WTC11 (cell line): ENCODE measurements around the gene ATP2A3. TPM values are rescaled to one million over a fixed set of nuclear protein-coding genes. Genes with fewer than 3 reads are reported as not detected.

Experiments used
- ATF1 ChIP-seq: sonication (generic); formaldehyde crosslinking; IDR thresholded peaks from 2 replicates; pipeline ENCODE4 v1.8.1; 2023; ENCODE audit warnings: mild to moderate bottlenecking, moderate library complexity, missing genetic modification reagents
- ATF2 ChIP-seq: sonication (generic); formaldehyde crosslinking; IDR thresholded peaks from 2 replicates; pipeline ENCODE4 v1.8.1; 2022; ENCODE audit warnings: low read depth, missing genetic modification reagents, borderline replicate concordance
- E2F5 ChIP-seq: sonication (generic); formaldehyde crosslinking; IDR thresholded peaks from 2 replicates; pipeline ENCODE4 v1.8.1; 2022; ENCODE audit warnings: mild to moderate bottlenecking, moderate library complexity, missing genetic modification reagents
- ELF4 ChIP-seq: sonication (generic); formaldehyde crosslinking; IDR thresholded peaks from 2 replicates; pipeline ENCODE4 v1.8.1; 2022; ENCODE audit warnings: low read depth, mild to moderate bottlenecking, moderate library complexity, missing genetic modification reagents
- ERG ChIP-seq: fragments of 250-450 bp; sonication (Bioruptor Pico); IDR thresholded peaks from 2 replicates; pipeline ENCODE4 v1.8.0; 2021; ENCODE audit warnings: mild to moderate bottlenecking
- ESRRA ChIP-seq: sonication (generic); formaldehyde crosslinking; IDR thresholded peaks from 2 replicates; pipeline ENCODE4 v1.8.1; 2022; ENCODE audit warnings: mild to moderate bottlenecking, missing genetic modification reagents, borderline replicate concordance
- ETV6 ChIP-seq: sonication (generic); formaldehyde crosslinking; IDR thresholded peaks from 2 replicates; pipeline ENCODE4 v1.8.1; 2022; ENCODE audit warnings: mild to moderate bottlenecking, missing genetic modification reagents
- FOXJ3 ChIP-seq: sonication (generic); formaldehyde crosslinking; IDR thresholded peaks from 2 replicates; pipeline ENCODE4 v1.9.0; 2021; ENCODE audit warnings: missing genetic modification reagents, mild to moderate bottlenecking, borderline replicate concordance
- GABPB1 ChIP-seq: sonication (generic); formaldehyde crosslinking; IDR thresholded peaks from 2 replicates; pipeline ENCODE4 v1.8.1; 2023; ENCODE audit warnings: mild to moderate bottlenecking, missing genetic modification reagents
- GTF2I ChIP-seq: fragments of 250-450 bp; sonication (Bioruptor Pico); conservative IDR thresholded peaks from 2 replicates; pipeline ENCODE4 v1.4.0; 2021; ENCODE audit warnings: mild to moderate bottlenecking
- KAT7 ChIP-seq: sonication (generic); formaldehyde crosslinking; IDR thresholded peaks from 2 replicates; pipeline ENCODE4 v1.8.1; 2023; ENCODE audit warnings: missing genetic modification reagents, mild to moderate bottlenecking, borderline replicate concordance
- NFE2L1 ChIP-seq: sonication (generic); formaldehyde crosslinking; IDR thresholded peaks from 2 replicates; pipeline ENCODE4 v1.8.1; 2023; ENCODE audit warnings: missing genetic modification reagents
- PREB ChIP-seq: sonication (generic); formaldehyde crosslinking; IDR thresholded peaks from 2 replicates; pipeline ENCODE4 v1.8.1; 2022; ENCODE audit warnings: mild to moderate bottlenecking, missing genetic modification reagents, moderate library complexity, borderline replicate concordance
- SP1 ChIP-seq: sonication (generic); formaldehyde crosslinking; conservative IDR thresholded peaks from 2 replicates; pipeline ENCODE4 v1.8.1; 2022; ENCODE audit warnings: missing genetic modification reagents
- TEAD4 ChIP-seq: sonication (generic); formaldehyde crosslinking; IDR thresholded peaks from 2 replicates; pipeline ENCODE4 v1.8.0; 2022; ENCODE audit warnings: mild to moderate bottlenecking, missing genetic modification reagents
- USF1 ChIP-seq: sonication (generic); formaldehyde crosslinking; IDR thresholded peaks from 2 replicates; pipeline ENCODE4 v1.8.0; 2022; ENCODE audit warnings: mild to moderate bottlenecking, missing genetic modification reagents
- ZBTB43 ChIP-seq: sonication (generic); formaldehyde crosslinking; IDR thresholded peaks from 2 replicates; pipeline ENCODE4 v1.8.1; 2023; ENCODE audit warnings: mild to moderate bottlenecking, missing genetic modification reagents
- ZNF396 ChIP-seq: fragments of 250-450 bp; sonication (Bioruptor Pico); IDR thresholded peaks from 2 replicates; pipeline ENCODE4 v1.8.0; 2021; ENCODE audit warnings: mild to moderate bottlenecking, moderate library complexity, borderline replicate concordance
- ZNF416 ChIP-seq: fragments of 250-450 bp; sonication (Bioruptor Pico); IDR thresholded peaks from 2 replicates; pipeline ENCODE4 v1.9.0; 2021; ENCODE audit warnings: mild to moderate bottlenecking, inconsistent platforms
- total RNA-seq: library from RNA; stranded (reverse); gene quantifications from 3 replicates; pipeline ENCODE4 v1.2.3, GENCODE V29; 2021
- TF ChIP-seq, protein P1 (sequence below): fragments of 250-450 bp; sonication (Bioruptor Pico); IDR thresholded peaks from 2 replicates; pipeline ENCODE4 v2.1.2; 2022; ENCODE audit warnings: mild to moderate bottlenecking, moderate library complexity
- TF ChIP-seq, protein P2 (sequence below): sonication (generic); formaldehyde crosslinking; IDR thresholded peaks from 2 replicates; pipeline ENCODE4 v1.8.0; 2022; ENCODE audit warnings: mild to moderate bottlenecking, missing genetic modification reagents
- TF ChIP-seq, protein P3 (sequence below): sonication (generic); formaldehyde crosslinking; IDR thresholded peaks from 2 replicates; pipeline ENCODE4 v1.8.0; 2023; ENCODE audit warnings: mild to moderate bottlenecking, missing genetic modification reagents
- TF ChIP-seq, protein P4 (sequence below): sonication (generic); formaldehyde crosslinking; IDR thresholded peaks from 2 replicates; pipeline ENCODE4 v1.8.1; 2023; ENCODE audit warnings: mild to moderate bottlenecking, missing genetic modification reagents
- TF ChIP-seq, protein P5 (sequence below): sonication (generic); formaldehyde crosslinking; IDR thresholded peaks from 2 replicates; pipeline ENCODE4 v1.8.0; 2023; ENCODE audit warnings: missing genetic modification reagents

ATP2A3 gene
- total RNA-seq, 1 experiment from 2014 or later, result 37.8 TPM

GRCh38 chr17:4004517-4005295 lies 40.5 kb upstream of the ATP2A3 start (continued):
- TF ChIP-seq, protein P1, sequence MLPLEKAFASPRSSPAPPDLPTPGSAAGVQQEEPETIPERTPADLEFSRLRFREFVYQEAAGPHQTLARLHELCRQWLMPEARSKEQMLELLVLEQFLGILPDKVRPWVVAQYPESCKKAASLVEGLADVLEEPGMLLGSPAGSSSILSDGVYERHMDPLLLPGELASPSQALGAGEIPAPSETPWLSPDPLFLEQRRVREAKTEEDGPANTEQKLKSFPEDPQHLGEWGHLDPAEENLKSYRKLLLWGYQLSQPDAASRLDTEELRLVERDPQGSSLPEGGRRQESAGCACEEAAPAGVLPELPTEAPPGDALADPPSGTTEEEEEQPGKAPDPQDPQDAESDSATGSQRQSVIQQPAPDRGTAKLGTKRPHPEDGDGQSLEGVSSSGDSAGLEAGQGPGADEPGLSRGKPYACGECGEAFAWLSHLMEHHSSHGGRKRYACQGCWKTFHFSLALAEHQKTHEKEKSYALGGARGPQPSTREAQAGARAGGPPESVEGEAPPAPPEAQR (CRISPR knock-in tag), result no peak
- TF ChIP-seq SP1 (peak; percentile 57; the same call in 1 of the 2 replicates), ERG (CRISPR knock-in tag) (no peak), ZNF416 (CRISPR knock-in tag) (no peak), E2F5 (peak; percentile 67; the same call in 1 of the 2 replicates), KAT7 (CRISPR knock-in tag) (no peak), ETV6 (CRISPR knock-in tag) (no peak), TEAD4 (no peak), ATF1 (CRISPR knock-in tag) (0 out of 2 replicates have a peak, but pooled peaks have one; percentile 55), USF1 (CRISPR knock-in tag) (peak; percentile 58; the same call in 1 of the 2 replicates), ELF4 (CRISPR knock-in tag) (no peak), NFE2L1 (peak; percentile 15; the same call in 1 of the 2 replicates), PREB (CRISPR knock-in tag) (no peak), FOXJ3 (no peak), GABPB1 (CRISPR knock-in tag) (peak; percentile 65), GTF2I (CRISPR knock-in tag) (no peak), ZBTB43 (CRISPR knock-in tag) (no peak), ATF2 (no peak), ESRRA (CRISPR knock-in tag) (no peak), ZNF396 (CRISPR knock-in tag) (no peak)
- TF ChIP-seq, protein P2, sequence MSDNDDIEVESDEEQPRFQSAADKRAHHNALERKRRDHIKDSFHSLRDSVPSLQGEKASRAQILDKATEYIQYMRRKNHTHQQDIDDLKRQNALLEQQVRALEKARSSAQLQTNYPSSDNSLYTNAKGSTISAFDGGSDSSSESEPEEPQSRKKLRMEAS (CRISPR knock-in tag), result peak; percentile 95
- TF ChIP-seq, protein P3, sequence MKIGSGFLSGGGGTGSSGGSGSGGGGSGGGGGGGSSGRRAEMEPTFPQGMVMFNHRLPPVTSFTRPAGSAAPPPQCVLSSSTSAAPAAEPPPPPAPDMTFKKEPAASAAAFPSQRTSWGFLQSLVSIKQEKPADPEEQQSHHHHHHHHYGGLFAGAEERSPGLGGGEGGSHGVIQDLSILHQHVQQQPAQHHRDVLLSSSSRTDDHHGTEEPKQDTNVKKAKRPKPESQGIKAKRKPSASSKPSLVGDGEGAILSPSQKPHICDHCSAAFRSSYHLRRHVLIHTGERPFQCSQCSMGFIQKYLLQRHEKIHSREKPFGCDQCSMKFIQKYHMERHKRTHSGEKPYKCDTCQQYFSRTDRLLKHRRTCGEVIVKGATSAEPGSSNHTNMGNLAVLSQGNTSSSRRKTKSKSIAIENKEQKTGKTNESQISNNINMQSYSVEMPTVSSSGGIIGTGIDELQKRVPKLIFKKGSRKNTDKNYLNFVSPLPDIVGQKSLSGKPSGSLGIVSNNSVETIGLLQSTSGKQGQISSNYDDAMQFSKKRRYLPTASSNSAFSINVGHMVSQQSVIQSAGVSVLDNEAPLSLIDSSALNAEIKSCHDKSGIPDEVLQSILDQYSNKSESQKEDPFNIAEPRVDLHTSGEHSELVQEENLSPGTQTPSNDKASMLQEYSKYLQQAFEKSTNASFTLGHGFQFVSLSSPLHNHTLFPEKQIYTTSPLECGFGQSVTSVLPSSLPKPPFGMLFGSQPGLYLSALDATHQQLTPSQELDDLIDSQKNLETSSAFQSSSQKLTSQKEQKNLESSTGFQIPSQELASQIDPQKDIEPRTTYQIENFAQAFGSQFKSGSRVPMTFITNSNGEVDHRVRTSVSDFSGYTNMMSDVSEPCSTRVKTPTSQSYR, result no peak
- TF ChIP-seq, protein P4, sequence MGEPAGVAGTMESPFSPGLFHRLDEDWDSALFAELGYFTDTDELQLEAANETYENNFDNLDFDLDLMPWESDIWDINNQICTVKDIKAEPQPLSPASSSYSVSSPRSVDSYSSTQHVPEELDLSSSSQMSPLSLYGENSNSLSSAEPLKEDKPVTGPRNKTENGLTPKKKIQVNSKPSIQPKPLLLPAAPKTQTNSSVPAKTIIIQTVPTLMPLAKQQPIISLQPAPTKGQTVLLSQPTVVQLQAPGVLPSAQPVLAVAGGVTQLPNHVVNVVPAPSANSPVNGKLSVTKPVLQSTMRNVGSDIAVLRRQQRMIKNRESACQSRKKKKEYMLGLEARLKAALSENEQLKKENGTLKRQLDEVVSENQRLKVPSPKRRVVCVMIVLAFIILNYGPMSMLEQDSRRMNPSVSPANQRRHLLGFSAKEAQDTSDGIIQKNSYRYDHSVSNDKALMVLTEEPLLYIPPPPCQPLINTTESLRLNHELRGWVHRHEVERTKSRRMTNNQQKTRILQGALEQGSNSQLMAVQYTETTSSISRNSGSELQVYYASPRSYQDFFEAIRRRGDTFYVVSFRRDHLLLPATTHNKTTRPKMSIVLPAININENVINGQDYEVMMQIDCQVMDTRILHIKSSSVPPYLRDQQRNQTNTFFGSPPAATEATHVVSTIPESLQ (CRISPR knock-in tag), result no peak
- TF ChIP-seq, protein P5, sequence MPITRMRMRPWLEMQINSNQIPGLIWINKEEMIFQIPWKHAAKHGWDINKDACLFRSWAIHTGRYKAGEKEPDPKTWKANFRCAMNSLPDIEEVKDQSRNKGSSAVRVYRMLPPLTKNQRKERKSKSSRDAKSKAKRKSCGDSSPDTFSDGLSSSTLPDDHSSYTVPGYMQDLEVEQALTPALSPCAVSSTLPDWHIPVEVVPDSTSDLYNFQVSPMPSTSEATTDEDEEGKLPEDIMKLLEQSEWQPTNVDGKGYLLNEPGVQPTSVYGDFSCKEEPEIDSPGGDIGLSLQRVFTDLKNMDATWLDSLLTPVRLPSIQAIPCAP (CRISPR knock-in tag), result no peak
